Mucosa of stomach (tissue), 1 donor: ENCODE results near the gene SGPL1.

Experiments used
- H3K27me3 ChIP-seq: one replicate; pipeline ENCODE4 v1.7.0; 2013; ENCODE audit warnings: mild to moderate bottlenecking, low read length; ENCODE audit not compliant: control insufficient read depth, insufficient read depth
- H3K36me3 ChIP-seq: one replicate; pipeline ENCODE4 v1.7.0; 2013; ENCODE audit warnings: low read length; ENCODE audit not compliant: control insufficient read depth, insufficient read depth
- H3K4me1 ChIP-seq: one replicate; pipeline ENCODE4 v1.7.0; 2013; ENCODE audit warnings: mild to moderate bottlenecking, low read length; ENCODE audit not compliant: control insufficient read depth, insufficient read depth
- H3K4me3 ChIP-seq: one replicate; pipeline ENCODE4 v1.7.0; 2013; ENCODE audit warnings: low read length
- H3K9ac ChIP-seq: one replicate; pipeline ENCODE4 v1.7.0; 2013; ENCODE audit warnings: mild to moderate bottlenecking, low read length, moderate library complexity
- H3K9me3 ChIP-seq: one replicate; pipeline ENCODE4 v1.7.0; 2013; ENCODE audit warnings: mild to moderate bottlenecking, low read length, moderate library complexity; ENCODE audit not compliant: control insufficient read depth
- donor health status: Pancreatic carcinoma.

The SGPL1 gene

DNA sequence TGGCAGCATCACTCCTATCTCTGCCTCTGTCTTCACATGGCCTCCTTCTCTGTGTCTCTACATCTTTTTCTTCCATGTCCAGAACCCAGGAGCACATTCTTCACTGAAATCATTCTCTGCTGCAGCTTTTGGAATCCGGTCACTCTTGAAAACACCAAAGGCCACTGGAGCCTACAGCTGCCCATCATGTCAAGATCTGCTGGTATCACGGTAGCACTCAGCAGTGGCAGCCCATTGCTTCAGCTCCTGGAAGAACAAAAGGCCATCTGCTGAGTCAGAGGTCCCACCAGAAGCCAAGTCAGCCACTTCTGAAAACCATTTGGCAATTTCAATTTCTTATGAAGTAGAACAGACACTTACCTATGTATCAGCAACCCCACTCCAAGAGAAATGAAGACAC is 78.7 kb downstream of the SGPL1 start:
- Histone ChIP-seq H3K4me1 (no peaks in the 10 kb centered on the region), H3K27me3 (no peaks in the 10 kb centered on the region), H3K4me3 (no peak overlapping the region), H3K36me3 (no peaks in the 10 kb centered on the region), H3K9ac (no peak overlapping the region), H3K9me3 (no peaks in the 10 kb centered on the region)

GRCh38 chr10:70896551-70896950 is 80.8 kb downstream of the SGPL1 start:
- H3K4me3 ChIP-seq, result no peak overlapping the region
- H3K4me1 ChIP-seq, result no peaks in the 10 kb centered on the region
- no peak overlapping the region for H3K9ac ChIP-seq
- H3K27me3 ChIP-seq, result no peaks in the 10 kb centered on the region
- H3K36me3 ChIP-seq, result no peaks in the 10 kb centered on the region
- H3K9me3 ChIP-seq, result no peaks in the 10 kb centered on the region

GRCh38 chr10:70898687-70899086 is 82.9 kb downstream of the SGPL1 start:
- H3K9me3 ChIP-seq, result no peaks in the 10 kb centered on the region
- H3K36me3 ChIP-seq, result no peaks in the 10 kb centered on the region
- H3K4me3 ChIP-seq, result no peak overlapping the region
- no peaks in the 10 kb centered on the region for H3K4me1 ChIP-seq
- H3K27me3 ChIP-seq, result no peaks in the 10 kb centered on the region
- no peak overlapping the region for H3K9ac ChIP-seq

- Histone ChIP-seq H3K9me3 (no peaks in the 10 kb centered on the region), H3K4me1 (no peaks in the 10 kb centered on the region), H3K9ac (no peak overlapping the region), H3K36me3 (no peaks in the 10 kb centered on the region), H3K27me3 (no peaks in the 10 kb centered on the region), H3K4me3 (no peak overlapping the region)
Measured at GRCh38 chr10:70899096-70899495, 83.3 kb downstream of the SGPL1 start.

- Histone ChIP-seq H3K36me3 (no peaks in the 10 kb centered on the region), H3K27me3 (no peaks in the 10 kb centered on the region), H3K9me3 (no peaks in the 10 kb centered on the region), H3K4me1 (no peaks in the 10 kb centered on the region), H3K9ac (no peak overlapping the region), H3K4me3 (no peak overlapping the region)
Measured at GRCh38 chr10:70901276-70901878, 85.6 kb downstream of the SGPL1 start.

GRCh38 chr10:70902661-70903261 is 87.0 kb downstream of the SGPL1 start:
- Histone ChIP-seq H3K9me3 (no peaks in the 10 kb centered on the region), H3K27me3 (no peaks in the 10 kb centered on the region), H3K36me3 (no peaks in the 10 kb centered on the region), H3K9ac (no peak overlapping the region), H3K4me3 (no peak overlapping the region), H3K4me1 (peaks cover 11% of the 10 kb centered on the region)

DNA sequence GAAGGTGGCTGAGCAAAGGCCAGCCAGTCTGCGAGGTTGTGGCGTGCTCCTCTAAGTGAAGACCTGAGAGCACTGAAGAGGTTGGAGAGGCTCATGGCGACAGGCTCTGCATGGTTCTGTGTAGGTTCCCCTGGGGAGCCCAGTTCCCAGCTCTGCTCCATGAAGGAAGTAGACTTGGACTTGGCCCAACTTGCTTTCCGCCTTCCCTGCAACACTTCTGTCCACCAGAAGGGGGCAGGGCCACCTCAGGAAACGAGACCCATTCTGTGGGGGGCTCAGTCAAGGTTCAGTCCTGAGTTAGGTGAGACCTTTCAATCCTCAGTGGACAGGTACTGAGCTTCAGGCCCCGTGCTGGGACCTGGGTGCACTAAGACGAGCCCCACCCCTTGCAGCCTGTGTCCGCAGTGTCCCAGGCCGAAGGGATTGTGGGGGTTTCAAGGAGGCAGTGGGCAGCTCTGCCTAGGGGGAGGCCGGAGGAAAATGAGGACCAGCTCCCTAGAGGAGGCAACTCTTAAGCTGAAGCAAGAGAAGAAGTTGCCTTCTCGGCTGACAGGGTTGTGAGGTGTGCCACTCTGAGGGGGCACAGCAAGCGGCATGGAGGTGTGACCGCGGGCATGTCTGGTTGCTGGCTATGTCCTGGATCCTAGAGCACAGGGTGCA is 87.6 kb downstream of the SGPL1 start:
- H3K9me3 ChIP-seq, result no peaks in the 10 kb centered on the region
- peaks cover 15% of the 10 kb centered on the region for H3K4me1 ChIP-seq
- no peak overlapping the region for H3K9ac ChIP-seq
- no peaks in the 10 kb centered on the region for H3K27me3 ChIP-seq
- H3K36me3 ChIP-seq, result no peaks in the 10 kb centered on the region
- no peak overlapping the region for H3K4me3 ChIP-seq

- H3K9me3 ChIP-seq, result no peaks in the 10 kb centered on the region
- no peak overlapping the region for H3K9ac ChIP-seq
- H3K4me3 ChIP-seq, result no peak overlapping the region
- H3K36me3 ChIP-seq, result no peaks in the 10 kb centered on the region
- no peaks in the 10 kb centered on the region for H3K27me3 ChIP-seq
- peaks cover 15% of the 10 kb centered on the region for H3K4me1 ChIP-seq
Measured at GRCh38 chr10:70905071-70906021, 89.6 kb downstream of the SGPL1 start.

DNA sequence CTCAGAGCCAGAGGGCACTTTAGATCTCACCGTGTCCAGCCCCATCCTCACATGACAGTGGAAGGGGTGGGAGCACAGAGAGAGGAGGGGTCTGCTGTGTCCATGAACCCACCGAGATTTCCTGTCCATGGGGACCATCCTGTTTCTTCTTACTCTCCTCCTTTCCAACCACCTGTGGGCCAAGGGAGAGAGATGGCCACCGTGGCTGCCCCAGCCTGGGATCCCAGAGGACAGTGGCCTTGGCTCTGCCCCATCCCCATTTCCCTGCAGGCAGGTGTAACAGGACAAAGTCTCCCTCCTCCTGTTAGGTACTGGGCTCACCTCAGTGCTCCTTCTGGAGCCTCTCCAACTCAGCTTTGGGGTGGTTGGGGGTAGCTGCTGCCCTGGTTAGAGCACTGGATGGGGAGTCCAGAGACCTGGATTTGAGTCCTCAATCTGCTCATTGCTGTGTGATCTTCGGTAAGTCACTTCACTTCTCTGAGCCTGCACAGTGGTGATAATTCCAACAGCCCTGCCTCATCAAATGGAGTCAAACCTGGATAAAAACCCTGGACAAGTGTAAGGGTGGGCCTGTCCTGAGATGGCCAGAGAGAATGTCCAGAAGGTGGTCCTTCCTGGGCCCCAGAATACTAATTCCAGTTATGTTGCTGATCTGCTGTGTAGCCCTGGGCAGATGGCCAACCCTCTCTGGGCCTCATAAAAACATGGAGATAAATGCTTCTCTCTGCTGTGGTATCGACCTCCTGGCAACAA is 90.5 kb downstream of the SGPL1 start:
- Histone ChIP-seq H3K9me3 (no peaks in the 10 kb centered on the region), H3K9ac (no peak overlapping the region), H3K27me3 (no peaks in the 10 kb centered on the region), H3K4me3 (no peak overlapping the region), H3K36me3 (no peaks in the 10 kb centered on the region), H3K4me1 (peaks cover 15% of the 10 kb centered on the region)

GRCh38 chr10:70906953-70907636 is 91.3 kb downstream of the SGPL1 start:
- Histone ChIP-seq H3K9me3 (no peaks in the 10 kb centered on the region), H3K9ac (no peak overlapping the region), H3K4me3 (no peak overlapping the region), H3K36me3 (no peaks in the 10 kb centered on the region), H3K4me1 (peaks cover 15% of the 10 kb centered on the region), H3K27me3 (no peaks in the 10 kb centered on the region)
